Kasumi-1 (cell line): ENCODE measurements around the gene TCHHL1.
A peak's percentile ranks its signal among the peaks of the same experiment; 100 is the strongest.

Experiments
- DNase-seq, 2 experiments: peaks; one replicate each; lab custom pipeline; 2025; lab: John Stamatoyannopoulos, UW

TCHHL1 gene

GRCh38 chr1:152038871-152039270 is 50.0 kb downstream of the TCHHL1 start:
- no peak for DNase-seq

- peak; percentile 54 to 66 for DNase-seq
Observed at GRCh38 chr1:152036267-152037216, 52.3 kb downstream of the TCHHL1 start, which contains the start of gene S100A11. TSS of gene S100A11 (minus strand) at chr1:152037004. CDS start at chr1:152036915, 89 bp downstream.

GRCh38 chr1:152035539-152036266 is 53.2 kb downstream of the TCHHL1 start:
- peak; percentile 56 to 60 for DNase-seq

GRCh38 chr1:152034654-152035538 is 54.0 kb downstream of the TCHHL1 start:
- DNase-seq = peak; percentile 84 to 88

GRCh38 chr1:152034324-152034653 is 54.6 kb downstream of the TCHHL1 start:
- peak in 1 of 2 experiments; percentile 47 for DNase-seq
